ES-I3 (cell line): ENCODE measurements around the gene TGFBR1.

ENCODE experiments used
- H3K36me3 ChIP-seq: 2 replicates; pipeline ENCODE4 v1.6.1; 2013; ENCODE audit warnings: mild to moderate bottlenecking, low read length, control low read depth, moderate library complexity; ENCODE audit not compliant: insufficient read depth
- H3K4me1 ChIP-seq: 2 replicates; pipeline ENCODE4 v1.6.1; 2013; ENCODE audit warnings: mild to moderate bottlenecking, control low read depth, low read length; ENCODE audit not compliant: insufficient read depth
- H3K9ac ChIP-seq: 2 replicates; pipeline ENCODE4 v1.6.1; 2013; ENCODE audit warnings: low read depth, mild to moderate bottlenecking, low read length, moderate library complexity
- H3K9me3 ChIP-seq: 2 replicates; pipeline ENCODE4 v1.6.1; 2013; ENCODE audit warnings: mild to moderate bottlenecking, low read length, moderate library complexity; ENCODE audit not compliant: control insufficient read depth, insufficient read depth

The TGFBR1 gene

DNA sequence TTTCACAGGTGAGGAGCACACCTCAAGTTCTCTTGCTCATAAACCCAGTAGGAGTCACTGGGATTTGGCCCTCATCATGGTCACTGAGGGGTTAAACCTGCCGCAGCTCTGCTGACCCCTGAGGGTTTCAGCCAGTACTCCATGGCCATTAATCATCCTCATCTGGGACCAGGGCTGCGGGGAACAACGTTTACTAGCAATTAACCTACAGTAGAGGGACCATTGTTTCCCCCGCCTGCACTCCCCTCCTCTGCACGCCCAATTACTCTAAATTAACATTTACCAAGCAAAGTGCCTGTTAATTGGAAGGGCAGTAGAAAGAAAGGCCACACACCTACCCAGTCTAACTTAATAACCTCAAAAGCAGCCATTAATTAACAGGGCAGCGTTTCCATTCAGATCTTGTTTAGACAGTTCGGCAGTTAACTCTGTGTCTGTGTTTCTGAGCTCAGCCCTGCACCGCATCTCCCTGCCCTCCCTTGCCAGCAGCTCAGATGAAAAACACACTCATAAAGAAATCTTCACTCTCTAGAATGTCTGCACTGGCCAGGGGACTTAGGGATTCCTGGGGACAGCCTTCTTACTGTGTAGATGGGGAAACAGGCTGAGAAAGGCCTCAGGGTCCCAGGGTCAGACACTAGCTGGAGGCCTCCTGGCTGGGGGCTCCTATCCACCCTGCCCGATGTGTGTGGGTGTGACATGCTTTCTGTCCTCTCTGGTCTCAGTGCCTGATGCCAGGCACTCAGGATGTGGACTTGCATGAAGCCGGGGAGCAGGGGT is 65.3 kb downstream of the TGFBR1 start:
- Histone ChIP-seq H3K4me1 (peaks cover 24% of the 10 kb centered on the region), H3K9ac (no peak overlapping the region), H3K9me3 (no peaks in the 10 kb centered on the region), H3K36me3 (no peaks in the 10 kb centered on the region)

DNA sequence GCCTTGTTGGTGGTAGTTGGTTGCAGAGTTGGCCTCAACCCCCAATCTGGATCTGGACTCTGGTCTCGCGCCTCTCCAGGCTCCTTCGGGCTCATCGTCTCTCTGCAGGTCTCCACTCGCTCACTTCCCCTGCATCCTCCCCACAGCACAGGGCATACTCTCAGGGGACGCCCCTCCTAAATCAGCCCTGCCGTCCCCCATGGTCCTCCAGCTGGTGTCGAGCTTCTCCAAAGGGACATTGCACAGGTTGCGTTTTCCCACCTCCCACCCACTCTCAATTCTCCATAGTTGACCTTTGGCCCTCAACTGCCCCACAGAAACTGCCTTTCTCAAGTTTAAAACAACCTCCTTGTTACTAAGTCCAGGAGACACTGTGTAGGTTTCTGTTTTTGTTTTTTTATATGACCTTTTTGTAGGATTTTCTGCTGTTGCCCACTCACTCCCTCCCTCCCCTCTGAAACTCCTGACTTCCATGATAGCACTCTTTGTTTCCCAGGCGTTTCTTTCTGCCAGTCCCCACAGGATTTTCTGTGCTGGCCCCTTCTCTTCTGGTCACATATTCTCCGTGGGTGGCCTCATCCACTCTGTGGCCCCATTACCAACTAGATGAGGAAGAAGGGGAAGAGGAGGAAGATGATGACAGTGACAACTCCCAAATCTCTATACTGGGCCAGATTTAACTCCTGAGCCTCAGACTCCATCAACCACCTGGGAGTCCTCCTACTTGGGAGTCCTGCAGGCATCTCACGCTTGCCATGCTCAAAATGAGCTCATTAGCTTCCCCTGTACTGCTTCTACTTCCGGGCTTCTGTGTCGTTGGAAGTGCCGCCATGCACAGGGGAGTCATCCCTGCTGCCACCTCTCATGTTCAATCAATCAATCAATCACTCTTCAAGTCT is 66.6 kb downstream of the TGFBR1 start:
- Histone ChIP-seq H3K36me3 (no peaks in the 10 kb centered on the region), H3K4me1 (peaks cover 28% of the 10 kb centered on the region), H3K9me3 (no peaks in the 10 kb centered on the region), H3K9ac (no peak overlapping the region)

DNA sequence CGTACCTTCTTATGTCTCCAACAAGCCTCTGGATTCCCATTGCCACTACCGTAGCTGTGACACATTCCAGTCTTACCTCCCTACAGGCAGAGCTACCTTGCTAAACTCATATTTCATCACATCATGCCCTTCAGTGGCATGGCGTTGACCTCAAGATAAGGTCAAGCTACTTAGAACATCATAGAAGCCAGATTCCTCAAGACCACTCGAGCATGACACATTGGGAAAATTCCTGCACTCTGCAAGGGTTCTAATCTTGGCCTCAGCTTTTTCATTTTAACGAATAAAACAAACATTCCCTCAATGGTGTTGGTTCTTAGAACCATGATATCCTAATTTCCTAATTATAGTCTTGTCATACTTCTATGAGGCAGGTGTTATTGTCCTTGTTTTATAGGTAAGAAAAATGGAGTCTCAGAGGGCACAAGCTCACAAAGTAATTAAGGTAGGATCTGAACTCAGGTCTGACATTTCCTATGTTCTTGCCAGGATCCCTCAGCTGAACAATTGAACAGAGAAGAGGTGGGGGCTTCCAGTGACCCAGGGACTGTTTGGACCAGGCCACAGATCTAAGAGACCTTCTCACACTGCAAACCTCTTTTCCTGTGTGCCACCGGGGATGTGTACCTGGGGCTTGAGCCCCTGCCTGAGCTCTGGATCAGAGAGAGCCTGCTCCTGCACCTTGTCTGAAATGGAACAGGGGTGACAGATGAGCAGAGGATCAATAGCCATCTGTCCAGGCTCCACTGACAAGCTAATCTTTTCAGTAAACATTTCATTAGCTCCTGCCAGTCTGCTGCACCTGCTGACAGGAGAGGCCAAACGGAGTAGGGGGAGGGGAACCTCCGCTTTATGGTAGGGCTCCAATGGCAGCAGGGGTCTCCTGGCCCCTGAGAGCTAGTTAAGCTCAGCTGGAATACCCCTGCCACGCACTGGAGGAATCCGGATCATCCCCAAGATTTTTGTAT is 67.5 kb downstream of the TGFBR1 start:
- Histone ChIP-seq H3K36me3 (no peaks in the 10 kb centered on the region), H3K9me3 (no peaks in the 10 kb centered on the region), H3K4me1 (peaks cover 32% of the 10 kb centered on the region), H3K9ac (no peak overlapping the region)

DNA sequence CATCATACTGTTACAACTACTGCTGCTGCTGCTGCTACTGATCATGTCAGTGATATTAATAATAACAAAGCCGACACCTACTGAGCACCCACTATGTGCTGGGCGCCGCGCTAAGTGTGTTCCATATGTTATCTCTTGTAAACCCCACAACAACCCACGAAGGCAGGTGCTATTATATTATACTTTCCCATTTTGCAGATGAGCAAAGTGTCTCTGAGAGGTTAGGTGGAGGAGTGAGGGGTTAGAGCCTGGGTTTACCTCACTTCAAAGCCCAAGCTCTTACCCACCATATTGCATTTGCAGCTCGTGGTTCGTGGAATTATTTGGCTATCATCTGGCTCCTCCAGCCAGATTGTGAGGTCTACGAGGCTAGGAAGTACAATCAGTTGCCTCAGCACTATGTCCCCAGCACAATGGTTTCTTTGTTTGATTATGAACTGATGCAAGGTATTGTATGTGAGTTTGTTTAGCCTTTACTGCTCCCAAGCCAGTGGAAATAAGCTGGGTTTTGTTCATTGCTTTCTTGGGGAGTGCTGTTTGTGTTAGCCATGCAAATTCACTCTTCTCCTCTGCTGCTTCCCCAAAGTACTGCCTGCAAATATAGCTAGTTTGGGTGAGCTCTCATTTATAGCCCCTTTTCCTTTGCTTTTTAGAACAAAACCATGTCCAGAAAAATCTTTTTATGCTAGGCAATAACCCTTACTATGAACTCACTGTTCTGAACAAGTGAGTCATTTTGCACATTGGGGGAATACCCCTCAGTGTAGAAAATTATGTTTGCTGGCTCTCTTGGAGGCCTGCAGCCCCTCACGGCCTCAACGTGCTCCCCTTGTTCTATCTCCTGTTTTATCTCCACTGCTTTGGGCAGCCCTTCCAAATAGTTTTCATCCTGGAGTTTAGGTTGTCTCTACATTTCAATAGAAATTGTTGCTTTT is 68.9 kb downstream of the TGFBR1 start:
- peaks cover 23% of the 10 kb centered on the region for H3K4me1 ChIP-seq
- H3K36me3 ChIP-seq = no peaks in the 10 kb centered on the region
- no peak overlapping the region for H3K9ac ChIP-seq
- H3K9me3 ChIP-seq = no peaks in the 10 kb centered on the region

DNA sequence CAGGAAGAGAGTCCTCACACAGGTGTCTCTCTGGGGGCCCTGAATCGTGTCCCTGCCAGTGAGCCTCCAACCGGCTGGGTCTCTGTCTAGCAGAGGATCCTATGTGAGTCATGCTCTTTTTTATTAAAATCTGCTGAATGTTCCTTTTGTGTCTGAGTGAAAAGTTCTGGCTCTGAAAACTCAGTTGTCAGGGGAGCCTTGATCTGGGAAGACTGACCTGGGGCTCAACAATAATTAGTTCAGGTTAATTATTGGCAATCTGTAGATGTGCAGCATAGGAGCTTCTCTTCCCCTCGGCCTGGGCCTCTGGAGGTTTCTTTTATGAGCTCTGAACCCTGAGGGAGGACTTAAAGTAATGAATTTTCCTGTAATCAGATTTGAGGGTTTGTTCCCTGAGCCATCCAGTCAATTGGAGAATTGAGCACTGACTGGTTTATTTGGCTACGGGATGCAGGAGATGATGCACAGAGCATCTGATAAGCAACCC is 71.7 kb downstream of the TGFBR1 start:
- no peak overlapping the region for H3K9ac ChIP-seq
- H3K36me3 ChIP-seq = no peaks in the 10 kb centered on the region
- peaks cover 9% of the 10 kb centered on the region for H3K4me1 ChIP-seq
- no peaks in the 10 kb centered on the region for H3K9me3 ChIP-seq

DNA sequence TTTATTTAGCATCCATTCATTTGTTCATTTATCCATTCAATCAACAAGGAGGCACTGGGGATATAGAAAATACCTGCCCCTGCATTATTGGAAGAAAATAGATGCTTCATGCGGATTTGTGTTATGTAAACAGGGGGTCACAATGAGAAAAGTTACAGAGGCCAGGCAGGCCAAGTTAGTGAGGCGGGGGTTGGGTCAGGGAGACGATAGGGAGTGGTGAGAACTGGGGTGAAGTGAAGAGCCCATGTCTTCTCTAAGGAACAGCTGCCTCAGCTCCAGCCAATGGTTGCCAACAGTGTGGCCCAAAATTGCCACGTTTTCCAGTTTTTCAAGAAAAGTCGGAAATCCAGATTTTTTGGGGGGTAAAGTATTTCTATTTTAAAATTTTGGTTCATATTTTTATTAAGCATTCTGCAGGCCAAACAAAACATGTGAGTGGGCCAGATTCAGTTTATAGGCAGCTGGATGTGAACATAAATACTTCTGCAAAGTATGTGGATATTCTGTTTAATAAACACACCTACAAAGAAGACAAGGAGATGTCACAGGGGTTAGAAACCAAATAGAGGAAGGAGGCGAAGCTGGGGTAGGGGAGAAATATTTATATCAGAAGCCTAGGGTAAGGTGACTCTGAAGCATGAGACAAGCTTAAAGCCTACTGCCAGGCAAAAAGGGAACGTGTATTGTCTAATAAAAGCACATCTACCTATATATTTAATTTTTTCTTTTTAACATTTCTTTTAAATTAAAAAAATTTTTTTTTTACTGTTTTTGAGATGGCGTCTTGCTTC is 72.9 kb downstream of the TGFBR1 start:
- no peaks in the 10 kb centered on the region for H3K9me3 ChIP-seq
- H3K4me1 ChIP-seq = peaks cover 9% of the 10 kb centered on the region
- no peak overlapping the region for H3K9ac ChIP-seq
- H3K36me3 ChIP-seq = no peaks in the 10 kb centered on the region

DNA sequence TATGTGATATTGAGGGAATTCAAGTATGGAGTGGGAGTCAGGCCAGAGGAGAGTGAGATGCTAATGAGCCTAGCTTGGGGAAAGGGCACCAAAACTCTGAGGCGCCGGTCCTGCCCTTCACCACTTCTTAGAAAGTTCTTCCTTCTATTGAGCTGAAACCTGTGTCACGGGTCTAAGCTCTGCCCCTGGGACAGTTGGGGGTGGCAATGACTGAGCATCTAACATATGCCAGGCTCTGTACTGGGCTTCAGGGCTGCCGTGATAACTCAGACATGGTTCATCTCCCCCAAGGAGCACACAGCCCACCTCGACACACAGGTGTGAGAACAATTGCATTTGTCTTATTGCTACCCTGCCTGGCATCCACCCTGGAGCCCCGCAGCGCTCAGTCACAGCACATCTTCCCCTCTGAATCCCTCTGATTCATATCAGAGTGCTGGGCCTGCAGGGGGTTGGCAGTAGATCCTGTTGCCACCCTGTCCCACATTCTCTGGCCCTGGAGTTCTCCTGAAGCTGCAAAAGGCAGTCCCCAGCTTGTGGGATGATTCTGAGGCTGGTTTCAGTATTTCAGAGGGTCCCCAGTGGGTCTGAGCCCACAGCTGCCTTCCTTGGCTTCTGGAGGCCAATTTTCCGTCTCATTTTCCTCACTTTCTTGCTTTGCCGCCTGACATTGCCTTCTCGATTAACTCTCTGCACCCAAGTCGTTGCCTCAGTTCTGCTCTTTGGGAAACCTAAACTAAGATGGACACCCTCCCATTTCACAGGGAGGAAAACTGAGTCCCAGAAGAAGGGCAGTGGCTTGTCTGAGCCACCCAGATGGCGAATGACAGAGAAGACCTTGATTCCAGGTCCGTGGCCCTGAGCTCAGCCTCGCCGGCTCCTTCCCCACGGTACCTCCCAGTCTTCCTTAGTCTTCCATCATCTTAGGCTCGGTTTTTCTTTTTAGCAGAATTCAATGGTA is 74.3 kb downstream of the TGFBR1 start:
- Histone ChIP-seq H3K36me3 (no peaks in the 10 kb centered on the region), H3K9ac (no peak overlapping the region), H3K4me1 (peaks cover 9% of the 10 kb centered on the region), H3K9me3 (no peaks in the 10 kb centered on the region)

DNA sequence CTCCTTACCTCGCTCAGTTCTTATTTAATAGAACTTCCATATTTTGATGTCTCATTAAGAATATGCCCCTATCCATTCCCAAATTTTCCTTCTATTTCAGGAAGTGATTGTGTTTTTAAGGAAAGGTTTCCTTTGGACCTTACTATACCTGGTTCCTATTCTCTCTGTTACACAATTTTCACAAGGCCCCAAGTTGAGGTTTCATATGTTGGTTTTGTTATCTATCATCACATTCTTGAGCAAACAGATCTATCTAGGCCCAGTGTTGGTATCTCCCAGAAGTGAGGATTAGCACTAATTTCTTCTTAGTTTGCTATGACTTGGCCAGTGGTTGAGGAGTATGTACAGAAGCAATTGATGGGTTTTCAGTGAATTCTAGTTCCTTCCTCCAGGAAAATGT is 75.3 kb downstream of the TGFBR1 start:
- Histone ChIP-seq H3K9ac (no peak overlapping the region), H3K4me1 (peaks cover 9% of the 10 kb centered on the region), H3K9me3 (no peaks in the 10 kb centered on the region), H3K36me3 (no peaks in the 10 kb centered on the region)

DNA sequence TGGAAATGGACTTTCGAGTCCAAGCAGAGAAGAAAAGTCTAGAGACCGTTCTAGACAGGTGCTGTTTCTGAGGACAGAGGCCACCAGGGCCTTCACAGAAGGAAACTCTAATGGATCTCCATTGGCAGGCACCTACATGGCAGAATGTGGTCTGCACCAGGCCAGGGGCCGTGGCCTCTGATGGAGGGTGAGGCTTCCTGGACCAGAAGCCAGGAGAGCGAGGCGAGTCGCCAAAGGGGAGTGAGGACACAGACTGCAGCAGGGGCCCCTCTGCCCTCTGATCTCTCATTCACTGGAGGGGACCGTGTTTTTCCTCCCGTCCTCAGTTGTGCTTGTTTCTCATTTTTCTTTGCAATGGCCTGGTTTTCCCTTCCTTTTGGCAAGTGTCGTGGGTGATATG is 75.7 kb downstream of the TGFBR1 start:
- H3K9me3 ChIP-seq = no peaks in the 10 kb centered on the region
- H3K9ac ChIP-seq = no peak overlapping the region
- peaks cover 9% of the 10 kb centered on the region for H3K4me1 ChIP-seq
- H3K36me3 ChIP-seq = no peaks in the 10 kb centered on the region

DNA sequence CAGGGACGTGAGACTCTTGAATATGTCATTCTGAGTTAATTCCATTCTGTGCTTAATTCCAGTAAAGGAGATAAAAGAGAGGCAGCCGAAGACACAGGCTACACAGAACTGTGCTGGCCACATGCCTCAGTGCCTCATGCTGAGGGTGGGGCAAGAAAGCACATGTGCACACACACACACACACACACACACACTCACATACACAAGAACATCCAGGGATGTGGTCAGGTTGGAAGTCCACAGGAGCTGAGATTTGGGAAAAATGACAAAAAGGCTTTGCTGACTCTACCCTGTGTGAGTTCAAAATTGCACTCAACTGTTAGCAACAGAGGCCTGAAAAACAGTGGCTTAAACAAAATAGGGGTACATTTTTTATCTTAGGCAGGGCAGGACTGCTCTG is 76.3 kb downstream of the TGFBR1 start:
- H3K4me1 ChIP-seq = peaks cover 8% of the 10 kb centered on the region
- no peak overlapping the region for H3K9ac ChIP-seq
- no peaks in the 10 kb centered on the region for H3K9me3 ChIP-seq
- no peaks in the 10 kb centered on the region for H3K36me3 ChIP-seq

DNA sequence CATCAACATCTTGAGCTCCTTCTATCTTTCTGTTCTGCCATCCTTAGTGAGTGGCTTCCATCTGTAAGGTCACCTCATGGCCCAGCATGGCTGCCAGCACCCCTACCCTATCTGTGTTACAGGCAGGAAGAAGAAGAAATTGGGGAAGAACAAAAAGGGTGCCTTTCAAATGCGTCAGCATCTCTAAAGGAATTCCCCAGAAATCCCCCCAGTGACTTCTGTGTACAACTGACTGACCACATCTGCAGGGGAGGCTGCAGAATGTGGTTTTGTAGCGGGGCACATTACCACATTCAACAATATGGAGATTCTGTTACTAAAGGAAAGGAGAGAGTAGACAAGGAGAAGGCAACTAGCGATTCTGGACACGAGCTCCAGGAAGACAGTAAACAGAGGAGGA is 76.7 kb downstream of the TGFBR1 start:
- peaks cover 4% of the 10 kb centered on the region for H3K4me1 ChIP-seq
- H3K9me3 ChIP-seq = no peaks in the 10 kb centered on the region
- H3K9ac ChIP-seq = no peak overlapping the region
- H3K36me3 ChIP-seq = no peaks in the 10 kb centered on the region

DNA sequence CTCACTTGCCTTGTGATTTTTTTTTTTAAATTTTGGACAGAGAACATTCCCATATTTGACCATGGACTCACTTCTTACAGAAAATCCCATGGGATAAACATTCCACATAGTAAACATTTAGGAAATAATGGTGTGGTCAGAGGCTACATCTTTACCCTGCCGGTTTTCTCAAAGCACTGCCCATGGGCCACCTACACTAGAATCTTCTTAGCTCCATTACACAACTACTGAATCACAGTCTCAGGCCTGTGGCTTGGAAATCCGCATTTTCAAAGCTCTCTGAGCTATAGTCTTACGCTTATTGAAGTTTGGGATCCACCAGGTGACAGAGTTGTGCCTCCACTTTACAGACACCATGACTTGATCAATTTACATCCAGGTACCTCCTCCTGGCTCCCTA is 77.4 kb downstream of the TGFBR1 start:
- H3K9ac ChIP-seq = no peak overlapping the region
- H3K4me1 ChIP-seq = peaks cover 8% of the 10 kb centered on the region
- H3K9me3 ChIP-seq = no peaks in the 10 kb centered on the region
- no peaks in the 10 kb centered on the region for H3K36me3 ChIP-seq
